GM23338 (cell line): ENCODE data around the gene TTLL13. TPM values are rescaled to one million over a fixed set of nuclear protein-coding genes. Genes with fewer than 3 reads are reported as not detected.
"Not testable (repeated sequence)": the region's sequence is repeated elsewhere in the genome, so short reads cannot be mapped to it uniquely, and the experiment has no call there.

Source experiments
- ATAC-seq: fragments of 200-7000 bp; cut with Tn5 transposase; 3 replicates; pipeline ENCODE4 v1.9.1; 2020
- DNase-seq: peaks from one replicate; pipeline ENCODE4 v3.0.0-alpha.2; 2015; ENCODE audit warnings: low spot score
- H2AFZ ChIP-seq: fragments of 200-600 bp; sonication (generic); 2 replicates; pipeline ENCODE4 v1.8.0; 2016; ENCODE audit warnings: antibody characterized with exemption, mild to moderate bottlenecking, moderate library complexity
- H3F3A ChIP-seq: fragments of 200-600 bp; sonication (generic); replicated peaks from 2 replicates; pipeline ENCODE4 v1.8.0; 2017; ENCODE audit warnings: antibody characterized with exemption, mixed run types, low read depth
- H3K27ac ChIP-seq: fragments of 200-600 bp; sonication (generic); 2 replicates; pipeline ENCODE4 v1.6.1; 2016; ENCODE audit warnings: low read depth
- H3K27me3 ChIP-seq: fragments of 200-600 bp; sonication (generic); 2 replicates; pipeline ENCODE4 v1.8.0; 2016; ENCODE audit warnings: mild to moderate bottlenecking, mixed run types, moderate library complexity; ENCODE audit not compliant: insufficient read depth
- H3K36me3 ChIP-seq: fragments of 200-600 bp; sonication (generic); 2 replicates; pipeline ENCODE4 v1.8.0; 2016; ENCODE audit warnings: mild to moderate bottlenecking; ENCODE audit not compliant: insufficient read depth
- H3K4me1 ChIP-seq: fragments of 200-600 bp; sonication (generic); 2 replicates; pipeline ENCODE4 v1.8.0; 2016; ENCODE audit warnings: mild to moderate bottlenecking, moderate library complexity; ENCODE audit not compliant: insufficient read depth
- H3K4me2 ChIP-seq: fragments of 200-600 bp; sonication (generic); 2 replicates; pipeline ENCODE4 v1.7.1; 2017; ENCODE audit warnings: mixed run types
- H3K4me3 ChIP-seq: fragments of 200-600 bp; sonication (generic); 2 replicates; pipeline ENCODE4 v1.6.1; 2016; ENCODE audit warnings: mixed run types
- H3K79me2 ChIP-seq: fragments of 200-600 bp; sonication (generic); replicated peaks from 2 replicates; pipeline ENCODE4 v1.8.0; 2017; ENCODE audit warnings: mild to moderate bottlenecking; ENCODE audit not compliant: insufficient read depth
- H3K9me2 ChIP-seq: fragments of 200-600 bp; sonication (generic); 2 replicates; pipeline ENCODE4 v1.8.0; 2017; ENCODE audit not compliant: insufficient read depth
- H4K20me1 ChIP-seq: fragments of 200-600 bp; sonication (generic); replicated peaks from 2 replicates; pipeline ENCODE4 v1.8.0; 2017; ENCODE audit warnings: mild to moderate bottlenecking; ENCODE audit not compliant: insufficient read depth
- H3K27ac Mint-ChIP-seq: 2 replicates; pipeline ENCODE4 v1.8.0; 2020; ENCODE audit warnings: inconsistent platforms, mild to moderate bottlenecking, moderate library complexity, mixed read lengths
- H3K27me3 Mint-ChIP-seq: 3 replicates; pipeline ENCODE4 v1.8.0; 2022; ENCODE audit warnings: low read depth, mild to moderate bottlenecking, moderate library complexity, mixed read lengths, inconsistent platforms; ENCODE audit not compliant: insufficient read depth, poor library complexity
- H3K36me3 Mint-ChIP-seq: 3 replicates; pipeline ENCODE4 v1.8.0; 2021; ENCODE audit warnings: low read depth, mild to moderate bottlenecking, inconsistent platforms, moderate library complexity, mixed read lengths
- H3K4me1 Mint-ChIP-seq: 3 replicates; pipeline ENCODE4 v1.8.0; 2020; ENCODE audit warnings: mild to moderate bottlenecking, inconsistent platforms, mixed read lengths
- H3K4me3 Mint-ChIP-seq: 3 replicates; pipeline ENCODE4 v1.8.0; 2021; ENCODE audit warnings: moderate library complexity, mild to moderate bottlenecking, inconsistent platforms, mixed read lengths
- H3K9me3 Mint-ChIP-seq: 3 replicates; pipeline ENCODE4 v1.8.0; 2020; ENCODE audit warnings: moderate library complexity, mild to moderate bottlenecking, inconsistent platforms, mixed read lengths
- CREB1 ChIP-seq: fragments of 250-450 bp; sonication (Bioruptor Pico); IDR thresholded peaks from 2 replicates; pipeline ENCODE4 v1.5.0; 2020; ENCODE audit warnings: low read depth, mild to moderate bottlenecking, moderate library complexity
- ETS1 ChIP-seq: IDR thresholded peaks from 2 replicates; pipeline ENCODE4 v1.6.1; 2016; ENCODE audit warnings: antibody characterized with exemption
- EZH2 ChIP-seq: fragments of 200-600 bp; sonication (generic); IDR thresholded peaks from one replicate; pipeline ENCODE4 v1.8.0; 2017; ENCODE audit warnings: antibody characterized with exemption, mild to moderate bottlenecking, low read depth; ENCODE audit not compliant: unreplicated experiment
- EZH2phosphoT487 ChIP-seq: fragments of 200-600 bp; sonication (generic); IDR thresholded peaks from one replicate; pipeline ENCODE4 v1.8.1; 2018; ENCODE audit warnings: antibody characterized with exemption; ENCODE audit not compliant: unreplicated experiment
- REST ChIP-seq: IDR thresholded peaks from one replicate; pipeline ENCODE4 v1.6.1; 2018; ENCODE audit warnings: antibody characterized with exemption; ENCODE audit not compliant: unreplicated experiment
- STAT1 ChIP-seq: IDR thresholded peaks from one replicate; pipeline ENCODE4 v1.6.1; 2016; ENCODE audit warnings: antibody characterized with exemption; ENCODE audit not compliant: unreplicated experiment
- polyA plus RNA-seq: library from polyadenylated mRNA; unstranded; fragments of >200 nt; fragmentation: Nextera tagmentation; extraction: Ambion mirVana; gene quantifications from 2 replicates; pipeline ENCODE4 v1.2.1, GENCODE V29; 2016
- total RNA-seq: library from RNA; depleted of rRNA; stranded (reverse); fragments of >200 nt; shearing (Covaris generic); gene quantifications from 2 replicates; pipeline ENCODE4 v1.2.3, GENCODE V29; 2014

The TTLL13 gene
- total and polyA plus RNA-seq, 2 experiments from 2014 or later = not detected

- no peak for TF ChIP-seq ETS1
- TF ChIP-seq STAT1 = no peak
- TF ChIP-seq EZH2 = no peak
- no peak for TF ChIP-seq CREB1 (CRISPR knock-in tag)
- no peak for TF ChIP-seq REST
- TF ChIP-seq EZH2phosphoT487 = no peak
Measured at GRCh38 chr15:90271459-90272166, 22.3 kb downstream of the TTLL13 start (continued).

GRCh38 chr15:90278467-90278866 lies 29.1 kb downstream of the TTLL13 start:
- not testable (repeated sequence) for H3K36me3 ChIP-seq, ATAC-seq, H2AFZ ChIP-seq, H3K27me3 ChIP-seq, H3F3A ChIP-seq, H3K27ac Mint-ChIP-seq, H3K4me2 ChIP-seq, H3K4me3 Mint-ChIP-seq, H3K27ac ChIP-seq, H3K9me3 Mint-ChIP-seq, DNase-seq, H3K27me3 Mint-ChIP-seq, H3K4me3 ChIP-seq, H3K4me1 Mint-ChIP-seq, H3K9me2 ChIP-seq, H3K79me2 ChIP-seq, H4K20me1 ChIP-seq, H3K4me1 ChIP-seq
- peaks cover 15% of the 10 kb centered on the region for H3K36me3 Mint-ChIP-seq

GRCh38 chr15:90280743-90281142 lies 31.4 kb downstream of the TTLL13 start:
- not testable (repeated sequence) for H4K20me1 ChIP-seq, H3K27me3 ChIP-seq, H3K4me3 Mint-ChIP-seq, H3K79me2 ChIP-seq, DNase-seq, H3K27ac Mint-ChIP-seq, H3K4me3 ChIP-seq, ATAC-seq, H3K4me1 ChIP-seq, H2AFZ ChIP-seq, H3K27me3 Mint-ChIP-seq, H3K4me1 Mint-ChIP-seq, H3K27ac ChIP-seq, H3K9me2 ChIP-seq, H3K36me3 Mint-ChIP-seq, H3K9me3 Mint-ChIP-seq, H3K36me3 ChIP-seq, H3F3A ChIP-seq, H3K4me2 ChIP-seq
